Calu3 (cell line): ENCODE data around the gene RWDD4. TPM values are rescaled to one million over a fixed set of nuclear protein-coding genes. Genes with fewer than 3 reads are reported as not detected.

Experiments
- BruUV-seq: library from RNA; stranded (reverse); fragments of 400-500 nt; replicated peaks from 2 replicates; lab custom pipeline; 2021; lab: Mats Ljungman, UMichigan
- CTCF ChIA-PET: fragments of 300-600 bp; sonication (Branson Sonifier 250); formaldehyde crosslinking; loops from one replicate; lab custom pipeline; 2022; ENCODE audit warnings: antibody characterized with exemption; lab: Charles Lee
- DNase-seq: peaks from one replicate; pipeline ENCODE4 v3.0.0; 2022
- H3K27ac Mint-ChIP-seq: one replicate; pipeline ENCODE4 v1.8.0; 2022; ENCODE audit warnings: mixed read lengths; ENCODE audit not compliant: unreplicated experiment
- H3K27me3 Mint-ChIP-seq: one replicate; pipeline ENCODE4 v1.8.0; 2022; ENCODE audit warnings: mixed read lengths; ENCODE audit not compliant: unreplicated experiment
- H3K36me3 Mint-ChIP-seq: one replicate; pipeline ENCODE4 v1.8.0; 2022; ENCODE audit warnings: mild to moderate bottlenecking, moderate library complexity, mixed read lengths; ENCODE audit not compliant: insufficient read depth, unreplicated experiment
- H3K4me1 Mint-ChIP-seq: one replicate; pipeline ENCODE4 v1.8.0; 2022; ENCODE audit warnings: mild to moderate bottlenecking, low read depth, mixed read lengths; ENCODE audit not compliant: unreplicated experiment
- H3K4me3 Mint-ChIP-seq: one replicate; pipeline ENCODE4 v1.8.0; 2022; ENCODE audit warnings: mild to moderate bottlenecking, low read depth, moderate library complexity, mixed read lengths; ENCODE audit not compliant: unreplicated experiment
- H3K9me3 Mint-ChIP-seq: one replicate; pipeline ENCODE4 v1.8.0; 2022; ENCODE audit warnings: low read depth, mixed read lengths; ENCODE audit not compliant: unreplicated experiment
- CTCF ChIP-seq: fragments of 200-600 bp; IDR thresholded peaks from one replicate; pipeline ENCODE4 v1.8.0; 2022; ENCODE audit warnings: antibody characterized with exemption; ENCODE audit not compliant: unreplicated experiment
- intact Hi-C: fragments of 100-400 bp; cut with micrococcal nuclease; formaldehyde crosslinking; loops from one replicate; pipeline ENCODE4 v1.10.0; 2022; ENCODE audit not compliant: unreplicated experiment
- total RNA-seq: library from RNA; stranded (reverse); gene quantifications from 2 replicates; pipeline ENCODE4 v1.2.3, GENCODE V29; 2022

Gene RWDD4
- total RNA-seq, 1 experiment from 2014 or later: 15.9 TPM

- peaks cover 5% of the 10 kb centered on the region for H3K36me3 Mint-ChIP-seq
- no peaks in the 10 kb centered on the region for H3K9me3 Mint-ChIP-seq
- CTCF ChIA-PET: interaction anchor here (0.6 kb wide), 1 partner anchor 59 kb away, joined by 4 read pairs; no protein-coding TSS in a partner anchor
- DNase-seq: no peak
- H3K27me3 Mint-ChIP-seq: no peaks in the 10 kb centered on the region
- TF ChIP-seq CTCF: no peak
- no peak overlapping the region for H3K4me3 Mint-ChIP-seq
- BruUV-seq: no TSS peak
- H3K4me1 Mint-ChIP-seq: no peaks in the 10 kb centered on the region
- intact Hi-C loops: no loop called here
- no peak overlapping the region for H3K27ac Mint-ChIP-seq
These were observed 51.1 kb downstream of the RWDD4 start for GRCh38 chr4:183607894-183608293.

DNA sequence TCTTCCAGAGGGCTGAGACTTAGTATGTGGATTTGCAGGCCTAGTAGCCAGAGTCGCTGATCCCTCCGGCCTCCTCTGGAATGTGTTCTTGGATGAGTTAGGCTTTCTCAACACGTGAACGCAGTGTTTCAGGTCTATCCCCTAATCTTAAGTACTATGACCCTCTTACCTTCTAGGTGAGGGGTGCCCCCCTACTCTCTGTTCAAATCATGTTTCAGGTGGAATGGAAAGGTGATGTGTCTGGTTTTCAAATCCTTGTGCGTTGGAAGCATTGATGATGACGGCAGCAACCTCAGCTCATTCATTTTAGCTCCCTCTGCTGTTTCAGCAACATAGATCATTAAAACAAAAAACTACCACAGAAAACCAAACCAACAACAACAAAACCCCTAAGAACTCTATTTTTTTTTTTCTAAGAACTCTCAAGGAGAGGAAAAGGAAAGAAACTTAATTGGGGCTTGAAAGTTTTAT lies 56.4 kb downstream of the RWDD4 start:
- Mint-ChIP-seq H3K36me3 (no peaks in the 10 kb centered on the region), H3K9me3 (no peaks in the 10 kb centered on the region), H3K27me3 (no peaks in the 10 kb centered on the region), H3K4me1 (peaks cover 11% of the 10 kb centered on the region), H3K27ac (no peak overlapping the region), H3K4me3 (no peak overlapping the region)
- intact Hi-C loops: loop anchor here (1.0 kb wide), 1 partner anchor 130 kb away; no protein-coding TSS in a partner anchor
- no TSS peak for BruUV-seq
- CTCF ChIA-PET: no interaction called here
- no peak for TF ChIP-seq CTCF
- no peak for DNase-seq

- DNase-seq: no peak
- BruUV-seq: no TSS peak
- no peaks in the 10 kb centered on the region for H3K9me3 Mint-ChIP-seq
- CTCF ChIA-PET: interaction anchor here (0.6 kb wide), 1 partner anchor 40 kb away, joined by 4 read pairs; no protein-coding TSS in a partner anchor
- no peak overlapping the region for H3K4me3 Mint-ChIP-seq
- H3K36me3 Mint-ChIP-seq: no peaks in the 10 kb centered on the region
- no peak for TF ChIP-seq CTCF
- peaks cover 11% of the 10 kb centered on the region for H3K4me1 Mint-ChIP-seq
- no peaks in the 10 kb centered on the region for H3K27me3 Mint-ChIP-seq
- no peak overlapping the region for H3K27ac Mint-ChIP-seq
- intact Hi-C loops: no loop called here
These were observed 57.6 kb downstream of the RWDD4 start for GRCh38 chr4:183601381-183601780.

DNA sequence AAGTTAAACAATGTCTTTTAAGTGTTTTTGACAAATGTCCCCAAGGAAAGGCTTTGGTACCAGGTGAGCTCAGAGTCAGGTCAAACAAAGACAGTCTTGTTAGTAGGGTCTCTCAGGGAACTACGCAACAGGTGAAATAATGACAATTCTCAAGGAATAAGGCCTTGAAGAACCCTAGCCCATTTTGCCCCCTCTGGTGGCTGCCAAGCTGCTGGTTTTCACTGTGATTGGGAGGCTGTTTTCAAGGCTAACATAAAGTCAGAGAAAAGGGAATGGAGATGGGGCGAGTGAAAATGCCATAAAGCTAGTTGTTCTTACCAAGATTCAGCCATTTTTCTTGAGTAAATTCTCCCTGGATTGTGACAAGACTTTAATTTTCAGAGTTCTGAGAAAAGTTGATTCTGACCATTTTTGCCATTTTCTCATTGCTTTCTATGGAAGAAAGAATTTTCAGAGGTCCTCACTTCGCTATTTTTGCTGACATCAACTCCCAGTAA lies 58.7 kb downstream of the RWDD4 start:
- CTCF ChIA-PET: interaction anchor here (1.0 kb wide), 1 partner anchor 131 kb away, joined by 3 read pairs; no protein-coding TSS in a partner anchor
- BruUV-seq: no TSS peak
- TF ChIP-seq CTCF: no peak
- intact Hi-C loops: no loop called here
- no peaks in the 10 kb centered on the region for H3K36me3 Mint-ChIP-seq
- H3K4me3 Mint-ChIP-seq: no peak overlapping the region
- peaks cover 11% of the 10 kb centered on the region for H3K4me1 Mint-ChIP-seq
- no peak for DNase-seq
- no peaks in the 10 kb centered on the region for H3K27me3 Mint-ChIP-seq
- H3K9me3 Mint-ChIP-seq: no peaks in the 10 kb centered on the region
- no peak overlapping the region for H3K27ac Mint-ChIP-seq
